Liver (tissue), 9 donors: ENCODE measurements around the gene GNB1. TPM values are rescaled to one million over a fixed set of nuclear protein-coding genes. Genes with fewer than 3 reads are reported as not detected.

Experiments used
- DNase-seq: peaks from one replicate; pipeline ENCODE4 v3.0.0-alpha.2; 2017; ENCODE audit warnings: low spot score
- H3K27ac ChIP-seq, 2 donors: one replicate each; pipeline ENCODE4 v1.7.0; 2013; ENCODE audit warnings: inconsistent platforms in 2 of 2, low read length in 2 of 2, control low read depth in 1 of 2, low read depth in 1 of 2, mild to moderate bottlenecking in 1 of 2
- H3K27me3 ChIP-seq, 4 donors: one replicate each; pipeline versions ENCODE4 v1.6.1 to v1.7.0; 2013; ENCODE audit warnings: low read length in 3 of 4, inconsistent platforms in 1 of 4, mild to moderate bottlenecking in 1 of 4, moderate library complexity in 1 of 4; ENCODE audit not compliant: control insufficient read depth in 4 of 4, insufficient read depth in 4 of 4
- H3K36me3 ChIP-seq, 4 donors: one replicate each; pipeline versions ENCODE4 v1.6.1 to v1.7.0; 2013; ENCODE audit warnings: low read length in 3 of 4, mild to moderate bottlenecking in 3 of 4, low read depth in 1 of 4, moderate library complexity in 1 of 4; ENCODE audit not compliant: control insufficient read depth in 4 of 4, insufficient read depth in 3 of 4
- H3K4me1 ChIP-seq, 4 donors: one replicate each; pipeline versions ENCODE4 v1.6.1 to v1.7.0; 2013; ENCODE audit warnings: low read length in 3 of 4, mild to moderate bottlenecking in 3 of 4, moderate library complexity in 1 of 4; ENCODE audit not compliant: control insufficient read depth in 4 of 4, insufficient read depth in 4 of 4
- H3K4me3 ChIP-seq, 3 donors: one replicate each; pipeline versions ENCODE4 v1.6.1 to v1.7.0; 2013; ENCODE audit warnings: low read length in 3 of 3, control low read depth in 1 of 3, low read depth in 1 of 3, mild to moderate bottlenecking in 1 of 3
- H3K9ac ChIP-seq, 2 donors: one replicate each; pipeline ENCODE4 v1.7.0; 2013; ENCODE audit warnings: low read length in 2 of 2, mild to moderate bottlenecking in 2 of 2, moderate library complexity in 2 of 2, control low read depth in 1 of 2, low read depth in 1 of 2
- H3K9me3 ChIP-seq, 4 donors: one replicate each; pipeline versions ENCODE4 v1.6.1 to v1.7.0; 2013; ENCODE audit warnings: low read length in 3 of 4; ENCODE audit not compliant: control insufficient read depth in 4 of 4
- EGR1 ChIP-seq, 2 donors: IDR thresholded peaks; 2 replicates each; pipeline ENCODE4 v1.6.1; 2016 to 2018; ENCODE audit warnings: antibody characterized with exemption in 2 of 2, low read depth in 2 of 2
- FOXA1 ChIP-seq: IDR thresholded peaks from 2 replicates; pipeline ENCODE4 v1.6.1; 2016; ENCODE audit warnings: antibody characterized with exemption
- FOXA2 ChIP-seq: IDR thresholded peaks from 2 replicates; pipeline ENCODE4 v1.6.1; 2016; ENCODE audit warnings: antibody characterized with exemption
- GABPA ChIP-seq, 2 donors: IDR thresholded peaks in 1 of 2; conservative IDR thresholded peaks in 1 of 2; 2 replicates each; pipeline ENCODE4 v1.6.1; 2016; ENCODE audit warnings: antibody characterized with exemption in 2 of 2, mild to moderate bottlenecking in 1 of 2, moderate library complexity in 1 of 2
- HNF4A ChIP-seq, 2 donors: conservative IDR thresholded peaks; 2 replicates each; pipeline ENCODE4 v1.6.1; 2016; ENCODE audit warnings: antibody characterized with exemption in 2 of 2, mild to moderate bottlenecking in 2 of 2
- HNF4G ChIP-seq: IDR thresholded peaks from 2 replicates; pipeline ENCODE4 v1.6.1; 2016; ENCODE audit warnings: antibody characterized with exemption
- JUND ChIP-seq, 2 donors: IDR thresholded peaks; 2 replicates each; pipeline ENCODE4 v1.6.1; 2016; ENCODE audit warnings: antibody characterized with exemption in 2 of 2
- NR2F2 ChIP-seq: IDR thresholded peaks from 2 replicates; pipeline ENCODE4 v1.6.1; 2016; ENCODE audit warnings: antibody characterized with exemption
- RAD21 ChIP-seq, 2 donors: IDR thresholded peaks; 2 replicates each; pipeline ENCODE4 v1.6.1; 2016; ENCODE audit warnings: antibody characterized with exemption in 2 of 2, mild to moderate bottlenecking in 2 of 2
- RXRA ChIP-seq, 2 donors: IDR thresholded peaks; 2 replicates each; pipeline ENCODE4 v1.6.1; 2017 to 2018; ENCODE audit warnings: antibody characterized with exemption in 2 of 2, mild to moderate bottlenecking in 1 of 2
- SP1 ChIP-seq: IDR thresholded peaks from 2 replicates; pipeline ENCODE4 v1.6.1; 2018; ENCODE audit warnings: antibody characterized with exemption, mild to moderate bottlenecking
- TAF1 ChIP-seq: conservative IDR thresholded peaks from 2 replicates; pipeline ENCODE4 v1.6.1; 2016; ENCODE audit warnings: antibody characterized with exemption, mild to moderate bottlenecking
- YY1 ChIP-seq: IDR thresholded peaks from 2 replicates; pipeline ENCODE4 v1.6.1; 2016; ENCODE audit warnings: antibody characterized with exemption, mild to moderate bottlenecking
- WGBS: extraction: QIAGEN DNeasy Blood & Tissue Kit; methylation state at CpG from one replicate; pipeline ENCODE4 v1.1.7; 2013; 5-methylcytosine and 5-hydroxymethylcytosine counted together
- polyA plus RNA-seq, 2 donors: library from polyadenylated mRNA; stranded (reverse) in 1 of 2; unstranded in 1 of 2; fragments of 200-250 nt in 1 of 2; fragments of >200 nt in 1 of 2; fragmentation: Nextera tagmentation in 1 of 2; extraction: Ambion mirVana in 1 of 2; gene quantifications; one replicate each; pipeline versions ENCODE4 v1.2.1 to v1.2.3, GENCODE V29; 2013 to 2015
- total RNA-seq, 2 donors: library from RNA; depleted of rRNA; stranded (reverse); fragments of >200 nt; gene quantifications; one replicate each; pipeline ENCODE4 v1.2.3, GENCODE V29; 2014
- TF ChIP-seq, protein P1 (sequence below): IDR thresholded peaks from 2 replicates; pipeline ENCODE4 v1.6.1; 2016; ENCODE audit warnings: antibody characterized with exemption
- TF ChIP-seq, protein P2 (sequence below): fragments of 150-350 bp; IDR thresholded peaks from 2 replicates; pipeline ENCODE4 v1.5.1; 2017; ENCODE audit warnings: improper control_type of control experiment, low read depth, low read length; ENCODE audit not compliant: missing input control
- TF ChIP-seq, protein P3 (sequence below): IDR thresholded peaks from 2 replicates; pipeline ENCODE4 v1.6.1; 2016; ENCODE audit warnings: antibody characterized with exemption
- donor health status: healthy.
- donor health status: healthy.
- donor health status: healthy.
- donor health status: healthy.
- donor health status: healthy.

GNB1 gene
- total and polyA plus RNA-seq, 4 donors: 22.3 to 68.5 (median 52.7) TPM

DNA sequence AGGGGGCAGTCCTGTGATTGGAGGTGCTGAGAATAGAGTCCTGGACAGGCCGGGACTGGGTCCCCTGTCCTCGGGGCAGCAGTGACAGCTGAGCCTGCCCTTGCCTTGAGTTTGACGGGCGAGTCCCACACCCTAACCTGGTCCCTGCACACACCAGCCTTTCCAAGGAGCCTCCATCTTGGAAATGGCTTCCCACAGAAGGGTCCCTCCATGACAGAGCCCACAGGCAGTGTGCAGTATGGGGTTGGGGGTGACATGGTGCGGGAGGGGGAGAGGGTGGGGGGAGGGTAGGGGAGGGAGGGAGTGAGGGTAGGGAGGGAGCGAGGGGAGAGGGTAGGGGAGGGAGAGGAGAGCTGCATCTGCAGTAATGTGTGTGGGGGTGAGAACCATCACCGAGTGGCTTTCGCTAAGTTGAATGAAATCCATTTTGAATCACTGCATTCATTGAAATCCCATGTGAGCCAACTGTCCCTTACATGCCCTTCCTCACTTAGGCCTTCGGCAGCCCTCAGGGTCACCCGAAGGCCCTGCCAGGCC lies 38.3 kb upstream of the GNB1 start:
- Histone ChIP-seq H3K4me3 (no peak overlapping the region), H3K27ac (no peak overlapping the region), H3K9ac (no peak overlapping the region), H3K27me3 (no peaks in the 10 kb centered on the region), H3K36me3 (no peaks in the 10 kb centered on the region), H3K9me3 (no peaks in the 10 kb centered on the region), H3K4me1 (peaks cover 4 to 13% (median 8%) of the 10 kb centered on the region in 4 donors)
- DNase-seq: no peak
- TF ChIP-seq EGR1 (IDR thresholded peaks at IDR 0.05; ENCODE audit: low read depth in 2 of 2) (no peak), JUND (IDR thresholded peaks at IDR 0.05) (no peak), HNF4A (conservative IDR thresholded peaks at IDR 0.05) (no peak), YY1 (no peak)
- TF ChIP-seq, protein P1, sequence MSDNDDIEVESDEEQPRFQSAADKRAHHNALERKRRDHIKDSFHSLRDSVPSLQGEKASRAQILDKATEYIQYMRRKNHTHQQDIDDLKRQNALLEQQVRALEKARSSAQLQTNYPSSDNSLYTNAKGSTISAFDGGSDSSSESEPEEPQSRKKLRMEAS: no peak
- TF ChIP-seq, protein P2, sequence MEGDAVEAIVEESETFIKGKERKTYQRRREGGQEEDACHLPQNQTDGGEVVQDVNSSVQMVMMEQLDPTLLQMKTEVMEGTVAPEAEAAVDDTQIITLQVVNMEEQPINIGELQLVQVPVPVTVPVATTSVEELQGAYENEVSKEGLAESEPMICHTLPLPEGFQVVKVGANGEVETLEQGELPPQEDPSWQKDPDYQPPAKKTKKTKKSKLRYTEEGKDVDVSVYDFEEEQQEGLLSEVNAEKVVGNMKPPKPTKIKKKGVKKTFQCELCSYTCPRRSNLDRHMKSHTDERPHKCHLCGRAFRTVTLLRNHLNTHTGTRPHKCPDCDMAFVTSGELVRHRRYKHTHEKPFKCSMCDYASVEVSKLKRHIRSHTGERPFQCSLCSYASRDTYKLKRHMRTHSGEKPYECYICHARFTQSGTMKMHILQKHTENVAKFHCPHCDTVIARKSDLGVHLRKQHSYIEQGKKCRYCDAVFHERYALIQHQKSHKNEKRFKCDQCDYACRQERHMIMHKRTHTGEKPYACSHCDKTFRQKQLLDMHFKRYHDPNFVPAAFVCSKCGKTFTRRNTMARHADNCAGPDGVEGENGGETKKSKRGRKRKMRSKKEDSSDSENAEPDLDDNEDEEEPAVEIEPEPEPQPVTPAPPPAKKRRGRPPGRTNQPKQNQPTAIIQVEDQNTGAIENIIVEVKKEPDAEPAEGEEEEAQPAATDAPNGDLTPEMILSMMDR: no peak
- TF ChIP-seq, protein P3, sequence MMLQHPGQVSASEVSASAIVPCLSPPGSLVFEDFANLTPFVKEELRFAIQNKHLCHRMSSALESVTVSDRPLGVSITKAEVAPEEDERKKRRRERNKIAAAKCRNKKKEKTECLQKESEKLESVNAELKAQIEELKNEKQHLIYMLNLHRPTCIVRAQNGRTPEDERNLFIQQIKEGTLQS: no peak
- 80% methylated on average over 10 of the region's 10 CpGs for WGBS

- H3K9me3 ChIP-seq: no peaks in the 10 kb centered on the region
- H3K27me3 ChIP-seq: no peaks in the 10 kb centered on the region
- H3K27ac ChIP-seq: no peak overlapping the region
- DNase-seq: no peak
- H3K9ac ChIP-seq: no peak overlapping the region
- H3K4me3 ChIP-seq: no peak overlapping the region
- TF ChIP-seq HNF4A (conservative IDR thresholded peaks at IDR 0.05) (peak in 1 of 2 donors; percentile 11), RXRA (IDR thresholded peaks at IDR 0.05) (peak in 1 of 2 donors; percentile 47), EGR1 (IDR thresholded peaks at IDR 0.05; ENCODE audit: low read depth in 2 of 2) (peak; percentile 50 to 73), FOXA1 (no peak), NR2F2 (peak; percentile 42)
- WGBS: 67% methylated on average over 33 of the region's 34 CpGs
- no peaks in the 10 kb centered on the region for H3K36me3 ChIP-seq
- H3K4me1 ChIP-seq: peaks cover 6 to 16% (median 10%) of the 10 kb centered on the region in 4 donors
Measured at GRCh38 chr1:1928231-1929101, 37.6 kb upstream of the GNB1 start.

DNA sequence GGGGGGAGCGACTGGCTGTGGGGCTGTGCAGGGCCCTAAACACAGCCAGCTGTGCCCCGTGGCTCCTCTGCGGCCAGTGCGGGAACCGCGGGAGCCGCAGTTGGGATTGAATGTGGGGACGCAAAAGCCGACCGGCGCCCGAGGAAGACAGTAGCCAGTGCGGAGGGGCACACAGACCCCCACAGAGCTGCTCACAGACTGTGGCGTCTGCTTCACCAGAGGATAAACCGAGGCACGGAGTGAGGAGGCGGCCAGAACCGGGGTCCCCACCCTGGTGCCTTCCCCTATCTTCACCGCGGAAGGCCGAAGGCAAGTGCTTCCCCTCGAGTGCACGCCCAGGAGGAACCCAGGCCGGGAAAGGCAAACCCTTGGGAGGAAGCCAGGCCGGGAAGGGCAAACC lies 36.9 kb upstream of the GNB1 start:
- WGBS: 70% methylated on average over 25 of the region's 25 CpGs
- TF ChIP-seq SP1: no peak
- no peak for TF ChIP-seq HNF4A (conservative IDR thresholded peaks at IDR 0.05)
- TF ChIP-seq EGR1 (IDR thresholded peaks at IDR 0.05; ENCODE audit: low read depth in 2 of 2): no peak
- TF ChIP-seq RAD21 (IDR thresholded peaks at IDR 0.05): no peak
- no peak for TF ChIP-seq TAF1
- TF ChIP-seq HNF4G: no peak
- TF ChIP-seq, protein P1: no peak
- TF ChIP-seq, protein P3: no peak
- TF ChIP-seq YY1: no peak
- no peak for TF ChIP-seq RXRA (IDR thresholded peaks at IDR 0.05)
- no peak for TF ChIP-seq JUND (IDR thresholded peaks at IDR 0.05)
- no peak for TF ChIP-seq GABPA (IDR thresholded peaks at IDR 0.05 in 1 of 2, conservative IDR thresholded peaks at IDR 0.05 in 1 of 2)
- TF ChIP-seq, protein P2: no peak
- TF ChIP-seq FOXA2: no peak
- H3K27ac ChIP-seq: no peak overlapping the region
- H3K4me3 ChIP-seq: no peak overlapping the region
- no peak overlapping the region for H3K9ac ChIP-seq
- DNase-seq: no peak
- H3K36me3 ChIP-seq: no peaks in the 10 kb centered on the region
- no peaks in the 10 kb centered on the region for H3K9me3 ChIP-seq
- no peaks in the 10 kb centered on the region for H3K27me3 ChIP-seq
- H3K4me1 ChIP-seq: peaks cover 13 to 23% (median 16%) of the 10 kb centered on the region in 4 donors
